B cell (primary cell): ENCODE measurements around the gene ETS1. TPM values are rescaled to one million over a fixed set of nuclear protein-coding genes. Genes with fewer than 3 reads are reported as not detected.

Experiments used
- ATAC-seq: fragments of 200-7000 bp; cut with Tn5 transposase; one replicate; pipeline ENCODE4 v1.10.0; 2021; ENCODE audit warnings: low read depth, mild to moderate bottlenecking, moderate number of reproducible peaks, moderate library complexity
- CTCF ChIA-PET: fragments of 350-600 bp; sonication (Branson Sonifier 250); formaldehyde crosslinking; loops from one replicate; lab custom pipeline; 2021; ENCODE audit warnings: antibody characterized with exemption, inconsistent platforms; lab: Charles Lee
- POLR2A ChIA-PET: fragments of 350-600 bp; sonication (Branson Sonifier 250); formaldehyde crosslinking; loops from one replicate; lab custom pipeline; 2021; ENCODE audit warnings: antibody characterized with exemption; lab: Charles Lee
- DNase-seq: peaks from one replicate; pipeline ENCODE4 v3.0.0; 2013
- H2AFZ ChIP-seq: 2 replicates; pipeline ENCODE4 v1.6.1; 2012; ENCODE audit warnings: mild to moderate bottlenecking, low read depth, low read length; ENCODE audit not compliant: insufficient read depth, poor library complexity, severe bottlenecking
- H3K27ac ChIP-seq, 2 donors: 1 replicate in 1 of 2; 2 replicates in 1 of 2; pipeline ENCODE4 v1.5.1; 2012 to 2013; ENCODE audit warnings: low read length in 2 of 2, mild to moderate bottlenecking in 2 of 2, moderate library complexity in 1 of 2
- H3K27me3 ChIP-seq, 4 experiments: fragments of 200-600 bp in 1 of 4; sonication (generic) in 1 of 4; replicated peaks in 1 of 4; 1 replicate in 2 of 4; 2 replicates in 2 of 4; pipeline versions ENCODE4 v1.6.1 to v1.7.0; 2013 to 2016; ENCODE audit warnings: low read length in 3 of 4, mild to moderate bottlenecking in 2 of 4, mixed read lengths in 1 of 4, moderate library complexity in 1 of 4; ENCODE audit not compliant: insufficient read depth in 4 of 4, control insufficient read depth in 3 of 4; ENCODE audit errors: control extremely low read depth in 1 of 4
- H3K36me3 ChIP-seq, 2 experiments: replicated peaks in 1 of 2; 1 replicate in 1 of 2; 2 replicates in 1 of 2; pipeline versions ENCODE4 v1.6.1 to v1.7.1; 2013; ENCODE audit warnings: low read length in 1 of 2; ENCODE audit not compliant: insufficient read depth in 2 of 2, control insufficient read depth in 1 of 2; ENCODE audit errors: control extremely low read depth in 1 of 2, extremely low read depth in 1 of 2
- H3K4me1 ChIP-seq, 2 donors: fragments of 200-600 bp in 1 of 2; sonication (generic) in 1 of 2; 1 replicate in 1 of 2; 2 replicates in 1 of 2; pipeline versions ENCODE4 v1.5.1 to v1.6.1; 2013 to 2017; ENCODE audit warnings: low read length in 2 of 2; ENCODE audit not compliant: control insufficient read depth in 2 of 2, insufficient read depth in 2 of 2
- H3K4me2 ChIP-seq: replicated peaks from 2 replicates; pipeline ENCODE3; 2012; ENCODE audit warnings: mild to moderate bottlenecking, low read depth, low read length; ENCODE audit not compliant: poor library complexity, severe bottlenecking
- H3K4me3 ChIP-seq, 5 experiments: fragments of 200-600 bp in 1 of 5; sonication (generic) in 1 of 5; 1 replicate in 3 of 5; 2 replicates in 2 of 5; pipeline versions ENCODE4 v1.5.1 to v1.7.0; 2011 to 2016; ENCODE audit warnings: low read length in 4 of 5, mild to moderate bottlenecking in 4 of 5, low read depth in 2 of 5, control low read depth in 1 of 5, moderate library complexity in 1 of 5; ENCODE audit not compliant: insufficient read depth in 1 of 5; ENCODE audit errors: control extremely low read depth in 1 of 5, extremely low read depth in 1 of 5
- H3K79me2 ChIP-seq: fragments of 200-600 bp; sonication (generic); one replicate; pipeline ENCODE4 v1.6.0; 2016; ENCODE audit warnings: low read length; ENCODE audit not compliant: control insufficient read depth, insufficient read depth
- H3K9ac ChIP-seq: fragments of 200-600 bp; sonication (generic); 2 replicates; pipeline ENCODE4 v1.6.1; 2017; ENCODE audit warnings: mild to moderate bottlenecking, low read length, moderate library complexity
- H3K9me3 ChIP-seq, 3 donors: one replicate each; pipeline versions ENCODE4 v1.6.1 to v1.7.1; 2013; ENCODE audit warnings: low read length in 2 of 3; ENCODE audit not compliant: control insufficient read depth in 2 of 3, insufficient read depth in 1 of 3; ENCODE audit errors: control extremely low read depth in 1 of 3
- H4K20me1 ChIP-seq: 2 replicates; pipeline ENCODE4 v1.6.0; 2012; ENCODE audit warnings: mild to moderate bottlenecking, low read length; ENCODE audit not compliant: insufficient read depth, control insufficient read depth, poor library complexity, severe bottlenecking
- H3K27ac Mint-ChIP-seq: one replicate; pipeline ENCODE4 v1.8.0; 2021; ENCODE audit warnings: mixed read lengths
- H3K27me3 Mint-ChIP-seq: one replicate; pipeline ENCODE4 v1.8.0; 2021; ENCODE audit warnings: mixed read lengths
- H3K4me1 Mint-ChIP-seq: one replicate; pipeline ENCODE4 v1.8.0; 2021; ENCODE audit warnings: mixed read lengths
- H3K4me3 Mint-ChIP-seq: one replicate; pipeline ENCODE4 v1.8.0; 2021; ENCODE audit warnings: mixed read lengths
- H3K9me3 Mint-ChIP-seq: one replicate; pipeline ENCODE4 v1.8.0; 2022; ENCODE audit warnings: mixed read lengths; ENCODE audit not compliant: insufficient read depth
- CTCF ChIP-seq: fragments of 200-600 bp; IDR thresholded peaks from one replicate; pipeline ENCODE4 v1.8.0; 2022; ENCODE audit warnings: antibody characterized with exemption, mild to moderate bottlenecking
- EZH2 ChIP-seq: IDR thresholded peaks from 2 replicates; pipeline ENCODE4 v1.6.1; 2012; ENCODE audit warnings: borderline replicate concordance, low read depth, mild to moderate bottlenecking, moderate library complexity, low read length; ENCODE audit not compliant: insufficient read depth, poor library complexity, severe bottlenecking
- WGBS: methylation state at CpG from one replicate; pipeline ENCODE4 v1.1.5; 2013; ENCODE audit warnings: missing lambda C conversion rate; ENCODE audit not compliant: insufficient coverage; 5-methylcytosine and 5-hydroxymethylcytosine counted together
- intact Hi-C: fragments of 100-400 bp; cut with micrococcal nuclease; formaldehyde crosslinking; loops from one replicate; pipeline ENCODE4 v1.10.0; 2022
- polyA plus RNA-seq: library from polyadenylated mRNA; depleted of rRNA; stranded (reverse); fragments of >200 nt; gene quantifications from 2 replicates; pipeline ENCODE4 v1.2.3, GENCODE V29; 2012
- small RNA-seq: library from RNA; depleted of rRNA; stranded (forward); fragments of <200 nt; gene quantifications from one replicate; pipeline ENCODE3, GENCODE V24; 2012; ENCODE audit warnings: low replicate concordance, low read depth; ENCODE audit not compliant: insufficient read length
- total RNA-seq, 2 donors: library from RNA; stranded (reverse); fragments of 120-200 nt in 1 of 2; gene quantifications; 1 replicate in 1 of 2; 2 replicates in 1 of 2; pipeline versions ENCODE4 v1.2.3 to v1.2.4, GENCODE V29; 2013 to 2022

ETS1 gene
- total and polyA plus RNA-seq, 2 donors (not counting 1 experiment from before 2014, with no cell fraction given), result 115 to 271 TPM

GRCh38 chr11:128409476-128409875, 177.9 kb downstream of the ETS1 start:
- Histone ChIP-seq H3K4me3 (no peak overlapping the region), H3K4me2 (no peak overlapping the region), H3K27ac (no peak overlapping the region), H3K9ac (no peak overlapping the region), H3K79me2 (no peaks in the 10 kb centered on the region), H2AFZ (no peak overlapping the region), H3K9me3 (no peaks in the 10 kb centered on the region), H3K36me3 (no peaks in the 10 kb centered on the region), H3K4me1 (peaks cover 4 to 5% of the 10 kb centered on the region in 2 donors), H3K27me3 (no peaks in the 10 kb centered on the region), H4K20me1 (no peaks in the 10 kb centered on the region)
- POLR2A ChIA-PET, result no interaction called here
- Mint-ChIP-seq H3K27me3 (no peaks in the 10 kb centered on the region), H3K27ac (no peak overlapping the region), H3K4me3 (no peak overlapping the region), H3K9me3 (no peaks in the 10 kb centered on the region), H3K4me1 (peaks cover 15% of the 10 kb centered on the region)
- CTCF ChIA-PET, result interaction anchor here (1.1 to 1.9 kb wide), 2 partner anchors 10 to 221 kb away, joined by 3 to 4 read pairs; no protein-coding TSS in a partner anchor
- DNase-seq, result no peak
- TF ChIP-seq EZH2 (no peak), CTCF (no peak)
- ATAC-seq, result no peak
- intact Hi-C loops, result no loop called here
- no CpG with 5 or more reads among the region's 2 CpGs for WGBS

Small RNA genes lying within 50 kb of the gene (small RNA-seq; reads per million reads assigned to genes)
- not detected for gene MIR6090

Other genes starting within 250 kb of the ETS1 start
- gene FLI1, start 106.5 kb upstream of the ETS1 start, total RNA-seq, result 115 and 122 TPM in 2 replicates
- 92.2 and 146 TPM in 2 replicates for gene FLI1, start 106.5 kb upstream of the ETS1 start, polyA plus RNA-seq